ENCODE data around the gene ADGRV1.
"Not testable (repeated sequence)": the region's sequence is repeated elsewhere in the genome, so short reads cannot be mapped to it uniquely, and the experiment has no call there.

ADGRV1 gene

DNA sequence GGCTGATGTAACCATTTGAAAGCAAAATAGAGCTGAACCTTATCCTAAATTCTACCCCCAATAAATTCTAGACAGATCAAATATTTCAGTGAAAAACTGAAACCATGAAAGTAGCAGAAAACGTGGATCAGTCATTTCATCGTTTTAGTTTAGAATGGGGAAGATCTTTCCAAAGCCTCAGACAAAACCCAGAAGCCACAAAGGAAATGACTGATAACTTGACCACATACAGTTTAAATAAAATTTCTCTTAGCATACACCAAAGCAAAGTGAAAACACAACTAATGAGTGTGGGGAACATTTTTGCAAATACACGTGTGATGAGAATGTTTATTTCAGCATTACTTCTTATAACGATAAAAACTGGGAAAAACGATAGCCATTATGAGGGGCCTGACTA, 284.8 kb downstream of the ADGRV1 start:
- DNase-seq: no peak

DNA sequence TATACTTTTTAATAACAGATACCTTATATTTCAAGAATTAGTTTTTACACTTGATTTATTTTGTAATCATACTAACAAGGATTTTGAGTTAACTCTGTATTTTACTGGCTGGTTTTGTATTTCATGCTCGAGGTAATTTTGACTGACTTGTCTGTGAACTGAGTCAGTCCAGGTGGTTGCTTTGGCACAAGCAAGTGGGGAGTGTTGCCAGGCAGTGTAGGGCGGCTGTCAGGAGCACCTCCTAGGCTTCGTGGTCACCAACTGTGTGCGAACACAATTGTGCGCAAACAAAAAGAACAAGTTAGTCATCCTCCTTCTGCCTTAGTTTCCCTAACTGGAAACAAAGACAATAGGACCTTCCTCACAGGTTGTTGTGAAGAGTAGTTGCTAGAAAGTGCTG, 286.3 kb downstream of the ADGRV1 start:
- DNase-seq: no peak

DNA sequence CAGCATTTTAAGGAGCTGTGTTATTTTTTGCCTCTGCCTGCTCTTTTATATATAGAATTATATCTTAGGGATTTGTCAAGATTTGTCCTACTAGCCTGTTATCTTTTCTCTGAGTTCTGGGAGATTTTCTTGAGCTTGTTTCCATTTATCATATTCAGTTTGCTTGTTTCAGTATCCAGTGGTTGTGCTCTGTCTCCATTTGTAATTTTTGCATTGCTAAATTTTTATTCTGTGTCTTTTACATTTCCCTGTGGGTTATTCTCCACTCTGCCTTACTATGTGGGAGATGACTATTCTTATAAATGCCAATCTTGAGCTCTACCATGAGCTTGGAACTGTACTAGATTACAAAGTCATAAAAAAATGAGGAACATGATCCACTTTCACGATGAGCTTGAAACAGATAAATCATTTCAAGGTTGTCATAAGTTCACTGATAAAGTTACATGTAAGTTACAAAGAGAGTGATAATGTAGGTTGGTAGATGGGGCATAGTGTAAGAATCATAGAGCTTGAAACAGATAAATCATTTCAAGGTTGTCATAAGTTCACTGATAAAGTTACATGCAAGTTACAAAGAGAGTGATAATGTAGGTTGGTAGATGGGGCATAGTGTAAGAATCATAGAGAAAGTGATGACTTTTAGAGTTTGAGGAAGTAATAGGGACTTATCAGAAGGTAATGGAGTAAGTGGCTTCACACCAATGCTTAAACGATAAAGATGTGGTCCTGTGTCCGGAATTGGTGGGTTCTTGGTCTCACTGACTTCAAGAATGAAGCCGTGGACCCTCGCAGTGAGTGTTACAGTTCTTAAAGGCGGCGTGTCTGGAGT, 287.3 kb downstream of the ADGRV1 start:
- no peak for DNase-seq

DNA sequence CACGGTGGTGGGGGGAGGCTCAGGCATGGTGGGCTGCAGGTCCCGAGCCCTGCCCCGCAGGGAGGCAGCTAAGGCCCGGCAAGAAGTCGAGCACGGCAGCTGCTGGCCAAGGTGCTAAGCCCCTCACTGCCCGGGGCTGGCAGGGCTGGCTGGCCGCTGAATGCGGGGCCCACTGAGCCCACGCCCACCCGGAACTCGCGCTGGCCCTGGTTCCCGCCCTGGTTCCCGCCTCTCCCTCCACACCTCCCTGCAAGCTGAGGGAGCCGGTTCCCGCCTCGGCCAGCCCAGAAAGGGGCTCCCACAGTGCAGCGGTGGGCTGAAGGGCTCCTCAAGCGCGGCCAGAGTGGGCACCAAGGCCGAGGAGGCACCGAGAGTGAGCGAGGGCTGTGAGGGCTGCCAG, 289.0 kb downstream of the ADGRV1 start:
- DNase-seq: not testable (repeated sequence)

DNA sequence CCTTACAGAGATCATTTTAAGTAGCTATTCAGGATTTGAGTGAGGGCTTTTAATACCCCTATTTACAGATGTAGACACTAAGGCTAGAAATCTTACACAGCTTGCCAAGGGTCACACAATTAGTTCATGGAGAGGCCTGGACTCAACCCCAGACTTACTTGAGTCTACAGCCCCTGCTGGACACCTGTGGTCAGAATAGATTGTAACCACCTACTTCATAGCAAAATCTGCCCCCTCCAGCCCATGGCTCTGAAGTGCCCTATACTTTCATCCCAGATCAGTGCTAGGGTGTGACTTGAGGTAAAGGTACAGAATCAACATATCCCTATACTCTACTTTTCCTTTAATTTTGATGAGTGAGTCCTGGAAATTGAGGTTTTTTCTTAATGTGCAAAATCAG, 291.3 kb downstream of the ADGRV1 start:
- DNase-seq: no peak

DNA sequence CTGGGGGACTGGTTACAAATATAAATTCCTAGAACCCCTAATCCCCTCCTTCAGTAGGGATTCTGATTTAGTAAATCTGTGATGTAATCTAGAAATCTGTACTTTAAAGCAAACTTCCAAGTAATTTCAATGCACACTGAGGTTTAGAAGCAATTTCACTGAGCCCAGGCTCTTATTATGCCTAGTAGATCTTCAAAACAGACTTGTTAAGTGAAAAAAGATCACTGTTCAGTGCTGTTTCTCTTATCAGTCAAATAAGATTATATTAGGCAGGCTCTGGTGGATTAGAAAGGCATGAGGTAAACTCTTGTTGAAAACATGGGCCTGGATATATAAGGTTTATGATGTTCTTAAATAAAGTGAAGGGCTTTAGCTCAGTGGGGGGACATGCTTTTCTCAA, 293.9 kb downstream of the ADGRV1 start:
- no peak for DNase-seq

DNA sequence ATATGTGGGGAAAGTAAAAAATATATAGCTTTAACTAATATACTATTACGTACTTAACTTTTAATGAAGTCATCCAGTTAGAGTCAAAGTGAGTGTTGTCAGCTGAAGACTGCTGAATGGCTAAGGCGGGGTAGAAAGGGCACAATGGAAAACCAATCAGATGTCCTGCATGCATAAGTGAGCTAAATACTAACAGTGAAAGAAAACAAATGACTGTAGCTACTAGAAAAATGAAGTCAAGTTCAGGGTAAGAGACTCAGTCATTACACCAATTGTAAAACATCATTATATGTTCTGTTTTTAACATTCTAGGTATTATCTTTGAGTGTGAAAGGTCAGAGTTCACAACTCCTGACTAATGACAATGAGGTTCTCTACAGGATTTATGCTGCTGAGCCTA, 295.2 kb downstream of the ADGRV1 start:
- DNase-seq: no peak

DNA sequence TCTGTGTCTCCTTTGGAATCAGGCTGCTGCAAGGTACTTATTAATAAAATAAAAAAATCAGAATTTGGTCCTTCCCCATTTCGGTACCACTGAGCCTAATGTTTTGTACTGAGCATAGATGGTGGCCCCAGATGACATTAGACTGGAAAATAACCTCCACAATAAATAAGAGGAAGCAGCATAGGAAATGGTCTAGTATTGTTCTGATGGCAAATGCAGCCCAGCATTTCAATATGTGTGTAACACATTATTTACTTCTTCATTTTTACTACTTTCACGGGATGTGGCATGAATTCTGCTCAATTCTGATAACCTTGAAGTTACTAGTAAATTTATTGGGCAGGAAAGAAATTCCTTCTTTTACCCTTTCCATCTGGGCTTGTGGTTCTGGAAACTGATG, 295.6 kb downstream of the ADGRV1 start:
- DNase-seq: no peak

DNA sequence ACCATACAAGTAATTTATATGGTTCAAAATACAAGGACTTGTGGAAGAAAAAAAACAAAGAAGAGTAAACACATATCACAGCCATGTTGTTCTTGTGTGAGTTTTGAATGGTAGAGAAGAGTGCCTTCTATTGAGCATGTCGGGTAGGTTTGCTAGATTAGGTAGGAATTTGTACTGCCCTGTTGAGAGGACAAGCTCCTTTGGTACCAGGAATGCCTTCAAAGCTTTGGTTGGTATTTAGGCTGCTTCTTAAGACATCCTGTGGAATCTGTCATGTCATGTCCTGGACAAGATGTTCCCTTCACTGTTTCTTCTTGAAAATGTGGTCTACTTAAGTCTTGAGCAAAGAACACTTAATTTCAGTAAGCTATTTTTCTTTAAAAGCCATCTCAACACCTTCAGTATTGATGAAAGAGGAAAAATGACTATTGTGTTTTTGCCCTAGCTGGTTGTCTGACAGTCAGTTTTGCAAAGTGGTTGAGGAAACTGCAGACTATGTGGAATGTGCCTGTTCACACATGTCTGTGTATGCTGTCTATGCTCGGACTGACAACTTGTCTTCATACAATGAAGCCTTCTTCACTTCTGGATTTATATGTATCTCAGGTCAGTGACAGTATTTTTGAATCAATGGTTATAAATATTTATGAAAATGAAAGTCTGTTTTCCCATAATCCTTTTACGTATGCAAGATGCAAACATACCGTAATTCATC, 296.9 kb downstream of the ADGRV1 start:
- DNase-seq: no peak

DNA sequence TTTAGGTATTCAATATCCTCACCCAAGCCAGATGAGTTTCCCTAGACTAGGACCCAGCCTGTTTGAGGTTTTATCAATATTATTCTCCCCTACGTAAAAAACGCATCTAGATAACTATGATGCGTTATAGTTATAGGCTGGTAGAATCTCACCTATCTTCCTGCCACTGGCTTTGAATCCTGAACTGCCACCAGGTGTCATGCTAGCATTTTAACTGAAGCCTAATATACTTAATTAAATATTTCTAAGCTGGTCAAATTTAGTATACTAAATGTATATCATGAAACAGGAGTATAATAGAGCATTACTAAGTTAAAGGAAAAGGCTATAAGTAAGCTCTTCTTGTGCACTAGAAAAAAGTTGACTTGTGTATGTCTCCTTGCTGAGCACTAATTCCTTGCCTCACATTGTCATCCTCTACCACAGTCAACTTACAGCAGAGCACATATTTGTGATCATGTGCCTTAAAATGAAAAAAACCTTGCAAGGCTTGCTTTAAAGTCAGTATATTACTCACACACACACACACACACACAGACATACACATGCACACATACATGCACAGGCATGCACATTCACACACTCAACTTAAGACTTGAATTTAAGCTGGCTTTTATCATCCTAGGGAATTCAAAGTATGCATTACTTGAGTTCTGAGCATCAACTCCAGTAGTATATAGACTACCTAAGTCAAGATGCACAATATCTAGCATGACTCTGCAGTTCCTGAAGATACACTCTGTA, 303.4 kb downstream of the ADGRV1 start:
- DNase-seq: no peak

DNA sequence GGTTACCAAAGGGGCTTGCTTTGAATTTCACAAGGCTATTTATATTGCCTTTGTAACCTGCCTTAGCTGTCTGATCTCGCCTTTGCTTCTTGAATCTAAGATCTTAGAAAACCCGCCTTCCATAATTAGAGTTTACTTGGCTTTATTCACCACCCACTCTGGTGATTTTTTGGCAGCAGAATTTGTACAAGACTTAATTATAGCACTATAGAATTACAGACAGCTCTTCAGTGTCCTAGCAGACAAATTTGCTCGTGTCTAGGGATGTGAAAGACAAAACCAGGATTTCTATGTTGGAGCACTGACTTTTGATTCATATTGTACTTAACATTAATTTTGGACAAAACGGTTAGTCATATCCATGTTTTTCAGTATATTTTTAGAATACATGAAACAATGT, 306.6 kb downstream of the ADGRV1 start:
- DNase-seq: no peak

DNA sequence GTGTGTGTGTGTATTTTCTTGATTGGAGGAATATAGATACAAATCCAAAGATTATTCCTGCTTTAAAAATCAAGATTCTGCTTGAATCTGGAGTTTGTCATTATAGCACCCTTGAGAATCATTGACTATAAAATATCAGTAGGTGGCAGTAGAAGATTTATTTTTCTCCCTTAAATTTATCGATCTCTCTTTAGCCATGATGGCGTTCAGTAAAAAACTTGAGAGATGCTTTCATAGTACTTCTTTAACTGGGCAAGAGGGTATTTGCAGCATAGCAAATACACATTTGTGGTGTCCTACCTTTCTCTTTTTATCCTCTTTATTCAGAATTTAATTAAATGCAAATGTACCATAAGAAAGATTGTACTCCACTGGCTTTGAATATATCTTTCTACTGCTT, 307.7 kb downstream of the ADGRV1 start:
- no peak for DNase-seq

DNA sequence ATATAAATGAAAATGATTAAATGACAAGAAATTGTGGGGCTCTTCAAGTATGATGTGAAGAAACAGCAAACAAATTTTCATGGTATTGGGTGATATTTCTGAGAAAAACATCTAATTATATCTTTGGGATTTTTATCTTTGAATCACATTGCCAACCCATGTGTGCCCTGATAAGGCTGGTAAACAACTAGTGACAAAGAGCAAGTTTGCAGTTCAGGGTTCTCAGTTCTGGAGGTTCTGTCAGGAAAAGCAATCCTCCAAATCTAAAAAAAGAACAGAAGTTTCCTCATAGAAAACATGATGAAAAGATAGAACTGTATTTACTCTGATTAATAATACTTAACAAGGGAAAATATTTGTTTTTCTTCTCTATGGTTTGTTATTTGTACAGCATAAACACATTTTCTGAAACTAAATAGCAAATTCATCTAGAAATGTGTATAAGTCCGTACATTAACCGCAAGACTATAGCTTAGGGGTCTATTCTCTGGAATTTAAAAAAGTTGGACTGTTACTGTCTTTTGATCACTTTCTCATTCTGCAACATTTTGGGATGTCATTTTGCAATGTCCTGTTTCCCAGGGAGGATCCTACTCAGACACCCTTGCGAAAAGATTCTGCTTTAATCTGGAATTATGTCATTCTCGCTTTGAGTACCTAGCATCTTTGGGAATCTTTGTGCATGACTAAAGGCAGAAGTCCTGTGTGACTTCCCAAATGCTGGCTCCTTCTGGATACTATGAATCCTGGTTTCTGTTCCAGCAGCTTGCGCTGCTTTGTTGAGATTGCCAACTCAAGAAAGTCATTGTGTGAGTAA, 308.5 kb downstream of the ADGRV1 start:
- DNase-seq: no peak

DNA sequence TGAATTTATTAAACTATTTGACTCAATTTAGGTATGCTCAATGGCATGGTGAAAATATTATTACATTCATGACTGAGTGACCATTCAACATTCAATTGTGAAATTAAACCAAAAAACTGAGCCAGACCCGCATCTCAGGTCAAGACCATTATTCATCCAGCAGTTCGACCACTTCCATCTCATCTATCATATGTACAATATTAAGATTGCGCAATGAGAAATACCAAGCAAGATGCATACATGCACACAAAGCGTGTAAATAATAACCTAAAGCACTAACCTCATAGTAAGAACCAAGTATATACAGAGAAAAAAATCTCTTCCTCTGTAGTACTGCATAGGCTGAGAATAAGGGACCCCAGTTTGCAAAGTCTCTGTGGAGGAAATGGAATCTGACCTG, 310.2 kb downstream of the ADGRV1 start:
- DNase-seq: no peak

DNA sequence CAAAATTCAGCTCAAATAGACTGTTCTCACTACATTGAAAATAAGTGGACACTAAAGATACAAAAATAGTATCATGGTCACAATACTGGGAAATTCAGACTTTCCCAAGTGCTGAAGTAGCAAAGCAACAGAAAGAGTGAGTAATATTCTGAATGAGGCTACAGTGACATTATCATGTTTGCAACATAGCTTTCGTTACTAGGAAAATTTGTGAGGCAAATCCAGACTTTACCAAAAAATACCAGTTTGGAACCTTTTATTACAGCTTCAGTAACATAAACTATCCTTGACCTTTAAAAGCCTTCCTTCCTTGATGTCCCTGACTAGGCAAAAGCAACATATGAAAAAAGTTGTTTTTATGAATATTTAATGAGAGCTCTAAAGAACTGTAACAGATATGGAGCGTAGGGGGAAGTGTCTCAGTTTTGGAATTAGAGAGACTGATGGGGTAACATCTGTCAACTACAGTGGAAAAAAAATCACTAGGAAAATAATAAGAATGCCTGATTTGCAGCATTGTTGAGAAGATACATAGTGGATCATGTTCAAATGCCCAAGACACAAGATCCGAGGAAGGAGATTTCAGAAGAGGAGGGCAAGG, 312.9 kb downstream of the ADGRV1 start:
- DNase-seq: no peak

DNA sequence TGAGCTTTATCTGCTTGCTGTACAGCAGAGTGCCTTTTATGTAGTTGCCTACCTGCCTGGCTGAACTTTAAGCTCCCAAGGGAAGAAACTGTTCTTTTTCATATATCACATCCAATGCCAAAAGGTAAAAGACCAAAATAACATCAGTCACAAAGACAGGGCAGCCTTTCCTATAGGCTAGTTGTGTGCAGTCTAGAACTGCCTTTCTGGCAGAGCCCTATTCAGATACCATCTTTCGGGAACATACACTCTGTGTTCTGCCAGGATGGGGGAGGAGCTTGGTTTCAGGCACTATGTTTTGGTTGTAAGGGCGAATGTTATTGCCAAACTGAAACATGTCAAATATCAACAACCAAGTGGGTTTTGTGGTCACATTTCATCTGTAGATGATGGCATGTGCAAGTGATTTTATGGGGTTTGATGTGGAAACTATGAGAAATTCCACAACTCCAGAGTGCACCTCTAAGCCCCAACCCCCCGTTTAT, 314.5 kb downstream of the ADGRV1 start:
- DNase-seq: no peak

DNA sequence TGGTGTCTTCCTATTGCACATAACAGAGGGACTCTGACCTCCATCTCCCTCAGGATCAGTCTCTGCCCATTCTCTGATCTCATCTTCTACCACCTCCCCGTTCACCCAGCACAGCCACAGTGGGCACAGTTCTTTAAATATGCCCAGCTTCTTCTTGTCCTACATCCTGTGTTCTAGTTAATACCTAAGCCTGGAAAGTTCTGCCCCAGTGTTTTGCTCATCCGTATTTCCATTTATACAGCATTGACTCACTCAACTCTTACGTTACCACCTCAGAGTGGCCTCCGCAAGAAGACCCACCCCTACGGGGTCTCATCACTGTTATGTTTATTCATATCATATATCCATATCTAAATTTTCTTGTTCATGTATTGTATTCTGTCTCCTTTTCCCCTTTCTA, 315.5 kb downstream of the ADGRV1 start:
- DNase-seq: no peak

DNA sequence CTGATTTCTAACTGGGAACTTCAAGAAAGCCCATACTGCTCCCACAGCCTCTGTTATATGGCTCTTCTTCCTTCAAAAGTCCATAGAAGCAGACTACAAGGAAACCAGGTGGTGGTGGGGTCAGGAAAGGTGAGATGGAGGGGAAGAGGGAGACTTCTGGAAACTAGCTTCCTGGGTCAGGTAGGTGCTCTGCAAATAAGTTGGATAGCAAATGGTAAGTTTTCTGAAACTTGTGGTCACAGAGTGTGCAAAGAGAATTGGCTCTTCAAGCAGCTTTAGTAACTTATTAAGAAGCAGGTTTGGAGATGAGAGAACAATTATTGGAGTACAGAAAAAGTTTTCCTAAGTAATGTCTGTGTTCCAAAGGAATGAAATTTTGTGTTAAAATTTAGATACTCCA, 316.9 kb downstream of the ADGRV1 start:
- no peak for DNase-seq

DNA sequence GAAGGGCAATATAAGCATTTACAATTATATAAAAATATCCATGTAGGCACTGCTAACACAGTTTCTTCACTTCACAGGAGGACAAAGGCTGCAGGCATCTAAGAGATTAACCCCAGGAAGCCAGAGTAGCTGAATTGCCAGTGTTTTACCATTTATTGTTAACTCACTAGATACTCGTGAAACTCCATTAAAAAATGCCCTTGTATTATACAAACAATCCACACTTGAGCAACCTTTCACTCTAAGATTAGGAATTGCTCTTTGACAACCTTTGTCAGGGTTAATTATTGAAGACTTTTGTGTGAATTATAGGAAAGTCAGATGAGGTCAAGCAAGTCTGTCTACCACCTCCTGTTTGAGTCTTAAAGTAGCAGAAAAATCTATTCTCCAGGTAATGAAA, 317.8 kb downstream of the ADGRV1 start:
- no peak for DNase-seq

DNA sequence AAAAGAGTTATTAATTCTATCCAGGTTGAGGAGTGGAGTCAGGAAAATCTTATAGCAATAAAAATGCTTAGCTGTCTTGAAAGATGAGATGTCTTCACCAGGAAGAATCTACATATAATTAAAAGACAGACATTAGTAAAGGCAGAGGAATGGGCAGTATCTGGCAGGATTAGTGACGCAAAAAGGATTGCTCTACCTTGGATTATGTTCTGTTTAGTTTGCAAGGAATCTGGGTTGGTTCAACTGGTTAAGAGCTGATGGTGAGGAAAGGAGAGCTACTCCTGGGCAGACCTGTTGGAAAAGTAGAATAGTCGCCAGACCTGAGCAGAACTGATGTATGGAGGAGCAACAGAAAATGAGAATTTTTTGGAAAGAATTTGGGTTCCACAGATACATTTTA, 318.5 kb downstream of the ADGRV1 start:
- no peak for DNase-seq

DNA sequence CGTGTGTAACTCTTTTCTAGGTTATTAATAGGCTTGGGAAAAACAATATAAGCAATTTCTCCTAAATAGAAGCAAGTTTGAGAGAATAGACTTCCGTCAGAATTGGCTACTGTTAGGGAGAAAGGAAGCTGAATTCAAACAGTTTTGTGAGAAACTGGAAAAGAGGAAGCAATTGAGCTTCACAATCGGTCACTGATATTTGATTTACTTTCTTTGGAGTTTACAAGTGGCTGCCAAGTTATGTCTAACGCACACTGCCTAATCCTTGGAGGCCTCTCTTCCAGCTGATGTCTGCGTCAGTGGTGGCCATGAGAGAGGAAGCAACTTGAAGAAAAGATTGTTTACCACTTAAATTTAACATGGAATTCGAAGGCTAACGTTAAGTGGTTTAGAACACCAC, 319.5 kb downstream of the ADGRV1 start:
- no peak for DNase-seq

DNA sequence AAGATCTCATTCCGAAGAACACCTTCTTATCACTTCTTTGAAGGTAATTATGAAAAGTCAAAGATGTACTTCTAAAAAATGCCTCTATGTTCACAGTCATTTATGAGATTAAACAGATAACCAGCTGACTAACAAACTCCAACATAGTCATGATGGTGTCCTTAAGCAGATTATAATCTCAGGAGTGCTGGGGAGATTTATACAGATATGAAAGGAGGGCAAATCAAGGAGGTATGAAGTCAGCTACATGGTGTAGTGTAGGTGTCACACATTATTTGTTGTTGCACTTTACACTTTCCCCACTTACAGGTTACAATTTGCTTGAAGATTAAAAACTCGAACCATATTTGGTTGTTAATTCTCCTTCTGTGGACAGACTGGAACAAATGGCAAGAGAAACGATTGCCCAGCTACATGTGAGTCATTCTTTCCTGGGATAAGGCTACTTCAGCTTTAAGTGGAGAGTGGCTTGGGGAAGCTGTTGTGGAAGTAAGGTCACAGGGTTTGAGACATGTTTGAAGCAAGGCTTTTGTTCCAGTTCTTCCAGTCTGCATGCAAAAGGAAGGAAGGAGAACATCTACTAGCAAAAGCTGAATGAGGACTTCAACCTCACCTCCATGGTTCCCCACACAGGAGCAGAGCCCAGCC, 320.1 kb downstream of the ADGRV1 start:
- DNase-seq: no peak
